Hepatocyte (in vitro differentiated cells): ENCODE measurements around the gene IL4I1.

Experiments
- CTCF ChIP-seq: fragments of 200-600 bp; sonication (generic); IDR thresholded peaks from 2 replicates; pipeline ENCODE4 v1.5.1; 2016; ENCODE audit warnings: antibody characterized with exemption, mild to moderate bottlenecking; ENCODE audit not compliant: poor library complexity
- EZH2 ChIP-seq: fragments of 200-600 bp; sonication (generic); IDR thresholded peaks from 2 replicates; pipeline ENCODE4 v1.6.1; 2016; ENCODE audit warnings: antibody characterized with exemption, mild to moderate bottlenecking, borderline replicate concordance
- EZH2phosphoT487 ChIP-seq: fragments of 200-600 bp; sonication (generic); IDR thresholded peaks from one replicate; pipeline ENCODE4 v1.6.1; 2018; ENCODE audit warnings: antibody characterized with exemption, mild to moderate bottlenecking, low read depth, moderate library complexity; ENCODE audit not compliant: unreplicated experiment, severe bottlenecking

GRCh38 chr19:49887037-49887664, 9.5 kb downstream of the IL4I1 start:
- TF ChIP-seq EZH2phosphoT487 (no peak), EZH2 (no peak), CTCF (no peak)
